A549 (cell line): ENCODE measurements around the gene GPI. TPM values are rescaled to one million over a fixed set of nuclear protein-coding genes. Genes with fewer than 3 reads are reported as not detected.

Source experiments
- ATAC-seq, 2 experiments: fragments of 200-7000 bp in 1 of 2; fragments of >200 bp in 1 of 2; cut with Nextera tagmentation in 1 of 2; cut with Tn5 transposase in 1 of 2; 3 replicates each; pipeline versions ENCODE4 v1.8.0 to v1.9.1; 2018 to 2020; ENCODE audit warnings: mild to moderate bottlenecking in 1 of 2, moderate library complexity in 1 of 2
- CTCF ChIA-PET: fragments of 300-600 bp; sonication (Branson Sonifier 250); formaldehyde crosslinking; extraction: SDS; loops from one replicate; lab custom pipeline; 2021; ENCODE audit warnings: antibody characterized with exemption, inconsistent platforms; lab: Yijun Ruan, JAX
- POLR2A ChIA-PET: fragments of 350-600 bp; formaldehyde crosslinking; extraction: SDS; loops from one replicate; lab custom pipeline; 2021; ENCODE audit warnings: antibody characterized with exemption, inconsistent platforms; lab: Yijun Ruan, JAX
- DNase-seq, 2 experiments: peaks; one replicate each; pipeline versions ENCODE4 v3.0.0 to v3.0.0-alpha.2; 2011 to 2016; ENCODE audit warnings: low read depth in 1 of 2, low spot score in 1 of 2
- FAIRE-seq: peaks from 2 replicates; lab custom pipeline; 2011; peaks lifted over from hg19 to GRCh38; lab: Jason Lieb, UNC
- H3K27ac ChIP-seq, 2 experiments: fragments of >200 bp; sonication (Bioruptor Twin); formaldehyde crosslinking; 3 replicates each; pipeline ENCODE4 v1.5.1; 2016 to 2017
- H3K4me1 ChIP-seq: fragments of >200 bp; sonication (Bioruptor Twin); formaldehyde crosslinking; 3 replicates; pipeline ENCODE4 v1.6.1; 2016
- H3K4me2 ChIP-seq: fragments of >200 bp; sonication (Bioruptor Twin); formaldehyde crosslinking; 3 replicates; pipeline ENCODE4 v1.6.1; 2016
- H3K4me3 ChIP-seq: fragments of >200 bp; sonication (Bioruptor Twin); formaldehyde crosslinking; 3 replicates; pipeline ENCODE4 v1.5.1; 2016
- H3K9me3 ChIP-seq: fragments of >200 bp; sonication (Bioruptor Twin); formaldehyde crosslinking; 3 replicates; pipeline ENCODE4 v1.6.1; 2016
- CBX2 ChIP-seq: fragments of 200-600 bp; sonication (generic); IDR thresholded peaks from 2 replicates; pipeline ENCODE4 v1.6.1; 2016; ENCODE audit warnings: low read depth, mild to moderate bottlenecking, borderline replicate concordance
- CBX8 ChIP-seq: fragments of 200-600 bp; sonication (generic); IDR thresholded peaks from 2 replicates; pipeline ENCODE4 v1.6.1; 2016
- CEBPB ChIP-seq, 2 experiments: fragments of >200 bp in 1 of 2; sonication (Bioruptor Twin) in 1 of 2; formaldehyde crosslinking in 1 of 2; IDR thresholded peaks; 2 replicates each; pipeline ENCODE4 v1.6.1; 2012 to 2016
- CTCF ChIP-seq: fragments of >200 bp; sonication (Bioruptor Twin); formaldehyde crosslinking; IDR thresholded peaks from 3 replicates; pipeline ENCODE4 v1.5.1; 2016
- EHMT2 ChIP-seq: fragments of 200-600 bp; sonication (generic); IDR thresholded peaks from 2 replicates; pipeline ENCODE4 v1.6.1; 2016; ENCODE audit warnings: antibody characterized with exemption, low read depth, mild to moderate bottlenecking, moderate library complexity
- EP300 ChIP-seq, 2 experiments: fragments of >200 bp; sonication (Bioruptor Twin); formaldehyde crosslinking; IDR thresholded peaks; 2 replicates in 1 of 2; 3 replicates in 1 of 2; pipeline ENCODE4 v1.6.1; 2016 to 2017
- FOSB ChIP-seq: fragments of 250-450 bp; sonication (Bioruptor Pico); IDR thresholded peaks from 2 replicates; pipeline ENCODE4 v1.5.0; 2020; ENCODE audit warnings: mild to moderate bottlenecking, moderate library complexity
- HEYL ChIP-seq: fragments of 250-450 bp; sonication (Bioruptor Pico); IDR thresholded peaks from 2 replicates; pipeline ENCODE4 v1.8.0; 2021; ENCODE audit warnings: mild to moderate bottlenecking, moderate library complexity
- JUN ChIP-seq, 2 experiments: fragments of >200 bp; sonication (Bioruptor Twin); formaldehyde crosslinking; IDR thresholded peaks; 2 replicates in 1 of 2; 3 replicates in 1 of 2; pipeline ENCODE4 v1.6.1; 2016 to 2017
- KDM1A ChIP-seq: fragments of 200-600 bp; sonication (generic); IDR thresholded peaks from 2 replicates; pipeline ENCODE4 v1.6.1; 2016; ENCODE audit warnings: low read depth, mild to moderate bottlenecking
- MAX ChIP-seq: IDR thresholded peaks from 2 replicates; pipeline ENCODE4 v1.6.1; 2012
- MYC ChIP-seq: IDR thresholded peaks from 2 replicates; pipeline ENCODE4 v1.6.1; 2012; ENCODE audit warnings: mild to moderate bottlenecking, inconsistent platforms, low read length, improper control_type of control experiment, borderline replicate concordance
- NFE2L2 ChIP-seq: fragments of 150-350 bp; conservative IDR thresholded peaks from 2 replicates; pipeline ENCODE4 v1.6.1; 2014; ENCODE audit warnings: low read length
- POLR2A ChIP-seq: IDR thresholded peaks from 2 replicates; pipeline ENCODE4 v1.6.1; 2012; ENCODE audit warnings: mild to moderate bottlenecking, low read length
- POLR2AphosphoS2 ChIP-seq: conservative IDR thresholded peaks from 2 replicates; pipeline ENCODE4 v1.6.1; 2012; ENCODE audit warnings: low read length, improper control_type of control experiment, inconsistent platforms
- RCOR1 ChIP-seq: fragments of 150-350 bp; IDR thresholded peaks from 2 replicates; pipeline ENCODE4 v1.6.1; 2014; ENCODE audit warnings: antibody characterized with exemption, low read length, low read depth
- RFX5 ChIP-seq: fragments of 450-650 bp; IDR thresholded peaks from 2 replicates; pipeline ENCODE4 v1.7.1; 2014; ENCODE audit warnings: antibody characterized with exemption, mild to moderate bottlenecking, moderate library complexity
- RNF2 ChIP-seq: fragments of 200-600 bp; sonication (generic); IDR thresholded peaks from 2 replicates; pipeline ENCODE4 v1.6.1; 2016; ENCODE audit warnings: low read depth, mild to moderate bottlenecking, antibody characterized with exemption, moderate library complexity, borderline replicate concordance
- ZC3H11A ChIP-seq: fragments of 450-650 bp; IDR thresholded peaks from 2 replicates; pipeline ENCODE4 v1.6.1; 2014; ENCODE audit warnings: antibody characterized with exemption, mild to moderate bottlenecking
- ZFP36 ChIP-seq: fragments of 450-650 bp; IDR thresholded peaks from 2 replicates; pipeline ENCODE4 v1.6.1; 2014; ENCODE audit warnings: borderline replicate concordance; ENCODE audit not compliant: partially characterized antibody
- ZSCAN20 ChIP-seq: fragments of 250-450 bp; sonication (Bioruptor Pico); IDR thresholded peaks from 2 replicates; pipeline ENCODE4 v1.8.0; 2022; ENCODE audit warnings: mild to moderate bottlenecking, moderate library complexity
- WGBS: methylation state at CpG from one replicate; pipeline ENCODE4 v1.1.6; 2017; ENCODE audit errors: missing lambda C conversion rate; 5-methylcytosine and 5-hydroxymethylcytosine counted together
- polyA plus RNA-seq, 4 experiments: library from polyadenylated mRNA; depleted of rRNA in 3 of 4; stranded (reverse); fragments of >200 nt; fragmentation: RNase III in 1 of 4; extraction: RNeasy Plus Mini Kit Qiagen cat#74134 plus additional on column Dnase treatment in 1 of 4; gene quantifications; 2 replicates in 3 of 4; 3 replicates in 1 of 4; pipeline ENCODE4 v1.2.3, GENCODE V29; 2011 to 2017
- TF ChIP-seq, protein P1 (sequence below): fragments of 200-600 bp; sonication (generic); IDR thresholded peaks from 2 replicates; pipeline ENCODE4 v1.6.1; 2016; ENCODE audit warnings: antibody characterized with exemption, mild to moderate bottlenecking, moderate library complexity
- TF ChIP-seq, protein P2 (sequence below): IDR thresholded peaks from 2 replicates; pipeline ENCODE4 v1.6.1; 2012

The GPI gene
- polyA plus RNA-seq, 2 of the 4 experiments (the other 2 are of a cell fraction), result 548 to 565 TPM

GRCh38 chr19:34365463-34366401, 736 bp downstream of the GPI start (continued):
- TF ChIP-seq MAX (peak; percentile 23; the same call in 1 of the 2 replicates), RCOR1 (no peak), CBX8 (no peak), POLR2AphosphoS2 (no peak), JUN (IDR thresholded peaks at IDR 0.05) (peak in 1 of 2 experiments; percentile 61; a peak in 1 of 5 replicates), FOSB (CRISPR knock-in tag) (no peak)
- TF ChIP-seq, protein P1, sequence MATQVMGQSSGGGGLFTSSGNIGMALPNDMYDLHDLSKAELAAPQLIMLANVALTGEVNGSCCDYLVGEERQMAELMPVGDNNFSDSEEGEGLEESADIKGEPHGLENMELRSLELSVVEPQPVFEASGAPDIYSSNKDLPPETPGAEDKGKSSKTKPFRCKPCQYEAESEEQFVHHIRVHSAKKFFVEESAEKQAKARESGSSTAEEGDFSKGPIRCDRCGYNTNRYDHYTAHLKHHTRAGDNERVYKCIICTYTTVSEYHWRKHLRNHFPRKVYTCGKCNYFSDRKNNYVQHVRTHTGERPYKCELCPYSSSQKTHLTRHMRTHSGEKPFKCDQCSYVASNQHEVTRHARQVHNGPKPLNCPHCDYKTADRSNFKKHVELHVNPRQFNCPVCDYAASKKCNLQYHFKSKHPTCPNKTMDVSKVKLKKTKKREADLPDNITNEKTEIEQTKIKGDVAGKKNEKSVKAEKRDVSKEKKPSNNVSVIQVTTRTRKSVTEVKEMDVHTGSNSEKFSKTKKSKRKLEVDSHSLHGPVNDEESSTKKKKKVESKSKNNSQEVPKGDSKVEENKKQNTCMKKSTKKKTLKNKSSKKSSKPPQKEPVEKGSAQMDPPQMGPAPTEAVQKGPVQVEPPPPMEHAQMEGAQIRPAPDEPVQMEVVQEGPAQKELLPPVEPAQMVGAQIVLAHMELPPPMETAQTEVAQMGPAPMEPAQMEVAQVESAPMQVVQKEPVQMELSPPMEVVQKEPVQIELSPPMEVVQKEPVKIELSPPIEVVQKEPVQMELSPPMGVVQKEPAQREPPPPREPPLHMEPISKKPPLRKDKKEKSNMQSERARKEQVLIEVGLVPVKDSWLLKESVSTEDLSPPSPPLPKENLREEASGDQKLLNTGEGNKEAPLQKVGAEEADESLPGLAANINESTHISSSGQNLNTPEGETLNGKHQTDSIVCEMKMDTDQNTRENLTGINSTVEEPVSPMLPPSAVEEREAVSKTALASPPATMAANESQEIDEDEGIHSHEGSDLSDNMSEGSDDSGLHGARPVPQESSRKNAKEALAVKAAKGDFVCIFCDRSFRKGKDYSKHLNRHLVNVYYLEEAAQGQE, result no peak

DNA sequence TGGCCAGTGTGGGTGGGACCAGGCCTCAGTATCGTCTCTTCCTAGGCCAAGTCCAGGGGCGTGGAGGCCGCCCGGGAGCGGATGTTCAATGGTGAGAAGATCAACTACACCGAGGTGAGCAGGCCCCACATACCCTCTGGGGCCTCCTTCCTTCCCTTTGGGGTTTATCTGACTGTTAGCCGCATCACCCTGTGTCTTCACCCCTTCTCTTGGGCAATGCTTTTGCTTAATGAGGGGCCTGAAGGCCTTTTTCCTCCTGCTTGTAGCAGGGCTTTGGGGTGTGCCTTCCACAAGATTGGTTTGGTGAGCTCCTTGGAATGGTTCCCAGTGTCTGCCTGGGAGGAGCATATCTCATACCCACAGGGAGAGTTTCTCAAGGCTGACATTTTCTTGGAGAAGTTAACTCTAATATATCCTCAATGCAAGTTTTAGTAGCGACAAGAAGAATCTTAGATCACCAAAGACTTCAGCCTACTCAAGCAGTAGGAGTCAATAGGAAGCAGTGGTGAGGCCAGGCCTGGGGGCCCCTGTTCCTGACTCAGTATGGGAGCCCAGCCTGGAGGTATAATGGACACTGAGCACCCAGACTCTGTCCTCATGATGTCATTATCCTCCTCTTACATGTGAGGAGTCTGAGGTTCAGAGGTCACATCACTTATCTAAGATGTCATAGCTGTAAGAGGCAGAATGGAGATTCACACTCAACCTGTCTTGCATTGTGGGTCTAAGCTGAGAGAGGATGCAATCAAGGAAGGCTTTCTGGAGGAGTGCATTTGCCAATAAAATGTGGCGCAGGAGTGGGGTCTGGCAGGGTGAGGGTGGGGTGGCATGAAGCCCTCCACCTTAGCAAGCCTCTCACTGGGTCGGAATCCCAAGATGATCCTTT, 2.0 kb downstream of the GPI start:
- ATAC-seq (no peak), FAIRE-seq (no peak), DNase-seq (no peak)
- Histone ChIP-seq H3K4me2 (peak overlapping the region; percentile 100), H3K4me3 (peak overlapping the region; percentile 95), H3K27ac (peak overlapping the region; percentile 93 to 97), H3K9me3 (no peaks in the 10 kb centered on the region), H3K4me1 (peaks cover 25% of the 10 kb centered on the region)
- WGBS, result 91% methylated on average over 10 of the region's 10 CpGs
- CTCF ChIA-PET, result interaction anchor here (1.2 to 2.3 kb wide), 3 partner anchors 19 to 21 kb away, joined by 3 to 7 read pairs (median 4); no protein-coding TSS in a partner anchor
- POLR2A ChIA-PET, result interaction anchor here (1.4 kb wide), 1 partner anchor 17 kb away, joined by 4 read pairs; no protein-coding TSS in a partner anchor
- no peak for TF ChIP-seq RFX5
- peak; percentile 66 for TF ChIP-seq ZFP36
- TF ChIP-seq NFE2L2, result no peak

- POLR2A ChIA-PET, result interaction anchor here (2.3 kb wide), 1 partner anchor 8 kb away, joined by 9 read pairs; no protein-coding TSS in a partner anchor
- CTCF ChIA-PET, result interaction anchor here (1.2 to 2.3 kb wide), 2 partner anchors 18 to 21 kb away, joined by 3 to 7 read pairs; no protein-coding TSS in a partner anchor
- FAIRE-seq (no peak), DNase-seq (no peak), ATAC-seq (no peak)
- Histone ChIP-seq H3K27ac (no peak overlapping the region), H3K4me2 (peak overlapping the region; percentile 100; the same call in 1 of the 3 replicates), H3K9me3 (no peaks in the 10 kb centered on the region), H3K4me3 (no peak overlapping the region), H3K4me1 (peaks cover 25% of the 10 kb centered on the region)
- WGBS, result 86% methylated on average over 8 of the region's 8 CpGs
- TF ChIP-seq ZC3H11A, result no peak
- TF ChIP-seq RFX5, result no peak
- TF ChIP-seq HEYL (CRISPR knock-in tag), result no peak
- TF ChIP-seq CTCF, result no peak
- TF ChIP-seq KDM1A, result no peak
- TF ChIP-seq FOSB (CRISPR knock-in tag), result no peak
- TF ChIP-seq, protein P2, sequence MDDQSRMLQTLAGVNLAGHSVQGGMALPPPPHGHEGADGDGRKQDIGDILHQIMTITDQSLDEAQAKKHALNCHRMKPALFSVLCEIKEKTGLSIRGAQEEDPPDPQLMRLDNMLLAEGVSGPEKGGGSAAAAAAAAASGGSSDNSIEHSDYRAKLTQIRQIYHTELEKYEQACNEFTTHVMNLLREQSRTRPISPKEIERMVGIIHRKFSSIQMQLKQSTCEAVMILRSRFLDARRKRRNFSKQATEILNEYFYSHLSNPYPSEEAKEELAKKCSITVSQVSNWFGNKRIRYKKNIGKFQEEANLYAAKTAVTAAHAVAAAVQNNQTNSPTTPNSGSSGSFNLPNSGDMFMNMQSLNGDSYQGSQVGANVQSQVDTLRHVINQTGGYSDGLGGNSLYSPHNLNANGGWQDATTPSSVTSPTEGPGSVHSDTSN, result no peak
- no peak for TF ChIP-seq CBX2
- TF ChIP-seq RNF2, result no peak
- TF ChIP-seq MYC, result no peak
- TF ChIP-seq ZSCAN20 (CRISPR knock-in tag), result no peak
- TF ChIP-seq POLR2A, result no peak
- no peak for TF ChIP-seq POLR2AphosphoS2
- no peak for TF ChIP-seq EHMT2
- no peak for TF ChIP-seq JUN (IDR thresholded peaks at IDR 0.05)
- TF ChIP-seq CEBPB (IDR thresholded peaks at IDR 0.05), result no peak
- TF ChIP-seq EP300 (IDR thresholded peaks at IDR 0.05), result no peak
These were observed 2.6 kb downstream of the GPI start for GRCh38 chr19:34367624-34367957.
